HFF-Myc (cell line): ENCODE results near the gene ECEL1.
"Not testable (repeated sequence)": the region's sequence is repeated elsewhere in the genome, so short reads cannot be mapped to it uniquely, and the experiment has no call there.

Source experiments
- DNase-seq: peaks from one replicate; pipeline ENCODE4 v3.0.0-alpha.2; 2011; ENCODE audit warnings: low read depth; ENCODE audit errors: extremely low read depth
- H3K4me3 ChIP-seq: replicated peaks from 2 replicates; pipeline ENCODE4 v1.5.1; 2011; ENCODE audit warnings: low read depth, mild to moderate bottlenecking, control low read depth, low read length
- CTCF ChIP-seq: IDR thresholded peaks from 2 replicates; pipeline ENCODE4 v1.5.1; 2012; ENCODE audit warnings: mild to moderate bottlenecking, low read depth, low read length, control low read depth; ENCODE audit errors: missing control alignments

ECEL1 gene

GRCh38 chr2:232444409-232445148, 43.1 kb downstream of the ECEL1 start:
- peak; percentile 88 for TF ChIP-seq CTCF
- H3K4me3 ChIP-seq, result no peak overlapping the region
- DNase-seq, result peak; percentile 37

GRCh38 chr2:232443669-232444408, 43.8 kb downstream of the ECEL1 start:
- not testable (repeated sequence) for DNase-seq, H3K4me3 ChIP-seq

GRCh38 chr2:232443047-232443446, 44.6 kb downstream of the ECEL1 start:
- H3K4me3 ChIP-seq, DNase-seq: not testable (repeated sequence)

DNA sequence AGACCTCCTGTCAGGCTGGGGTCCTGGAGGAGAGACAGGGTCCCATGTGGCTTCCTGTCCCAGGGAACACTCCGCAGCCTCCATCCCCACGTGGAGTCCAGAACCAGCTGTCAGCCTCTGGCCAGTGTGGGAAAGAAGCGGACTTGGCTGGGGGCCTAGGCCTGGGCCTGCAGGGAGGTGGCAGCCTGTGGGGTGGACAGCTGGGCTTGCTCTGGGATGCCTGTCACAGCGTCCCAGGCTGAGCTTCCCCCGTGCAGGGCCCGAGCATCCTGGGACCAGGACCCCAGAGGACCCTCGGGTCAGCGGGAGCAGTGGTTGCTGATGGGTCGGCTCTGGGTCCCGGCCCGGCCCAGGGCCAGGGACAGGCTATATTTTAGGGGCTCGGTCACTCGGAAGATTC, 45.2 kb downstream of the ECEL1 start:
- H3K4me3 ChIP-seq, DNase-seq: not testable (repeated sequence)

- not testable (repeated sequence) for H3K4me3 ChIP-seq, DNase-seq
These were observed 45.7 kb downstream of the ECEL1 start for GRCh38 chr2:232441922-232442321.

DNA sequence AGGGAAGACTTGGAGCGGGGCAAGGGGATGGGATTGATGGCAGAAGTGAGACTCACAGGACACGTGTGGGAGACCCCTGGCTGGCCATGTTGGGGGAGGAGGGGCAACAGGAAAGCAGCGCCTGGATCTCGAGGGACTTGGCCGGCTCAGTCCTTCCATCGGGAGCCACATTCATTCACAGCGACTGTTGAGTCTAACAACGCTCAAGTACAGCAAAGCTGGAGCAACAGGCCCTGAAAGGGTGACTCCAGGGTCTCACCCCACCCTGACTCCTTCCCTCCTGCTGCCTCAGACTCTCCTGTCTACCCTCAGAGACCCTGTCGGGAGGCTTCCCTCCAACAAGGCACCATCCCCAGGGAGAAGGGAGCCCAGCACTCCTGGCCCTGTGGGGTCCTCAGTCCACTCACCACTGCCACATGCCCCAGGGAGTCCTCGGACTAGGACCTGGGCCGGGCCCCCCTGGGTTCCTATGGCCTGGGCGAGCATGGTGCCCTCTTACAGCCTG, 46.4 kb downstream of the ECEL1 start:
- DNase-seq, result no peak
- no peak overlapping the region for H3K4me3 ChIP-seq
- TF ChIP-seq CTCF, result no peak

- peak; percentile 74 for TF ChIP-seq CTCF
- peak; percentile 16 for DNase-seq
- H3K4me3 ChIP-seq, result not testable (repeated sequence)
These were observed 47.2 kb downstream of the ECEL1 start for GRCh38 chr2:232440220-232441018.

DNA sequence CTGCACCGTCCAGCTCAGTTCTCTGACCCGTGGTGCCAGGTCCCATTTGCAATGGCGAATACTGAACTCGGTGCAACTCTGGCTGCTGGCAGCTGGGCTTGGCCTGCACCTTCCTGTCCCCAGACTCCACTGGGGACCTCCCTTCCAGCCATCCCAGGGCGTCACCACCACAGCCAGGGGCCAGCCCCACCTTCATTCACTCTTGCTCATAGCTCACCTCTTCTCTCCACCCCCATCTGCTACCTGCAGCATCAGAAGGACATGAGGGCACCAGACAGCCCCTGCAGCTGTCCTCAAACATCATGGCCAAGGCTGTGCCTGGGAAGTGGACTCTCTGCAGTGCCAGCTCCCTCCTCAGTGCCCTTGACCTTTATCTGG, 47.9 kb downstream of the ECEL1 start:
- H3K4me3 ChIP-seq, result no peak overlapping the region
- no peak for DNase-seq
- TF ChIP-seq CTCF, result peak; percentile 11
